Activated CD4-positive, alpha-beta T cell treated with anti-CD3 and anti-CD28 coated beads, Interleukin-2, amount 50 U/mL, for 4 hours (primary cell): ENCODE measurements around the gene IFI30.

Source experiments
- DNase-seq, 2 experiments: peaks; one replicate each; pipeline ENCODE4 v3.0.0-alpha.2; 2020

IFI30 gene

DNA sequence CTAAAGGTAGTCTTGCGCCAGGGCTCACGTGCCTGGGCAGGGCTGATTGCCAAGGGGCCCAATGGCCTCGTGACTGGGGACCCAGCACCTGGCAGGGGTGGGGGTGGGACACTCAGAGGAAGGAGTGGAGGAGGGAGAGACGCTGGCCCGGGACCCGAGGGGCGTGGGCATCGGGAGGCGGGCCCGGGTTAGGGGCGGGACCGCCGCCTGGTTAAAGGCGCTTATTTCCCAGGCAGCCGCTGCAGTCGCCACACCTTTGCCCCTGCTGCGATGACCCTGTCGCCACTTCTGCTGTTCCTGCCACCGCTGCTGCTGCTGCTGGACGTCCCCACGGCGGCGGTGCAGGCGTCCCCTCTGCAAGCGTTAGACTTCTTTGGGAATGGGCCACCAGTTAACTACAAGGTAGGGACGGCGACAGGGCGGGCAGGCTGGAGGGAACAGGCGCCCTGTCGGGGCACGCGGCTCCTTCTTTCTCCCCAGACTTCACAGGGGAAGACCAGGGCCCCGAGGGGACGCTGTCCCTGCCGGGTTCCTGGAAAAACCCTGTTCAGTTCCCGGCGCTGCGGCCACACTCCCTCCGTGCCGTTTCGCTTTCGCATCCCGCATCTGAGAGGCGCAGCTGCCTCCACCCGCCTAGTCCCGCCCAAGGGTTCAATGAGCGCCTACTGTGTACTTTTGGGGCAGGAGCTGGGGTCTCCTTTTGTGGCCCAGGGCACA lies at the start of gene IFI30:
TSS of gene IFI30 (plus strand) at position 242 of the 717 bp plus-strand sequence. CDS start at position 271, 29 bp downstream.
- peak; percentile 47 to 53 for DNase-seq

DNA sequence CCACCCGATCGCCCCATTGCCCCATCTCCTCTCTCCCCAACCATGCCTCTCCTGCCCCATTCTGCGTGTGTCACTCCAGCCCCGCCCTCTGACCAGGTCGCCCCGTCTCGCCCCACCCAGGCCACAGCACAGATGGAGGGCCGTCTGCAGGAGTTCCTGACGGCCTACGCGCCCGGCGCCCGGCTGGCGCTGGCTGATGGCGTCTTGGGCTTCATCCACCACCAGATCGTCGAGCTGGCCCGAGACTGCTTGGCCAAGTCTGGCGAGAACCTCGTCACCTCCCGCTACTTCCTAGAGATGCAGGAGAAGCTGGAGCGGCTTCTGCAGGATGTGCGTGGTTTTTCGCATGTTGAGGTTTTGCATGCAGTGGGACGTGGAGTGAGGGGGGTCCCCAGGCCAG lies 49.8 kb upstream of the IFI30 start:
- no peak for DNase-seq

DNA sequence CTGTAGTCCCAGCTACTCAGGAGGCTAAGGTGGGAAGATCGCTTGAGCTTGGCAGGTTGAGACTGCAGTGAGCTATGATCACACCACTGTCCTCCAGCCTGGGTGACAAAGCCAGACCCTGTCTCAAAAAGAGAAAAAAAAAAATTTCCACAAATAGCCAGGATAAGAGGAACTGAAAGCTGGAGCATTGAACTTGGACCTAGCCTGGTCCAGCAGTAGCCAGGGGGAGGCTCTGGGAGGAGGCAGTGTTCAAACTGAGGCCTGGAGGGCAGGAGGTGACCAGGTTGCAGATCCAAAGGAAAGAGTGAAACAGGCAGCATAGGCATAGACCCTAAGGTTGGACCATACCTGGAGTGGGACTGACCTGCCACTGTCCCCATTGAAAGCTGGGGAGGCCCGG lies 47.5 kb upstream of the IFI30 start:
- no peak for DNase-seq

DNA sequence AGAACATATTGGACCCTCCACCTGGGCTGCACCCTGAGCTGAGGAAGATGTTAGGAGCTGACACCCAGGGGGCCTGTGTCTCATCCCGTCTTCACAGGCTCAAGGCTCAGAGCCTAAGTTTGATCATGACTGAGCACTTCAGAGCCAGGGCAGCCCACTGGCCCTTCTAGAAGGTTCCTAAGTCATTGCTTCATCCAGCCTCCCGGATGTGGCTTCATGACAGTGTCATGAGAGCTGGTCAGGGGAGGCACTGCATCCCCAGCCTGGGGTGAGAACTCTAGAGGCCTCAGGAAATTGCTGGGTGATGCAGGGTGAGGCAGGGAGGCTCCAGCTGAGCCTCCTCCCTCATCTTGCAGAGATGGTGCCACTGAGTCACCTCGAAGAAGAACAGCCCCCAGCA lies 45.6 kb upstream of the IFI30 start:
- DNase-seq, result no peak

DNA sequence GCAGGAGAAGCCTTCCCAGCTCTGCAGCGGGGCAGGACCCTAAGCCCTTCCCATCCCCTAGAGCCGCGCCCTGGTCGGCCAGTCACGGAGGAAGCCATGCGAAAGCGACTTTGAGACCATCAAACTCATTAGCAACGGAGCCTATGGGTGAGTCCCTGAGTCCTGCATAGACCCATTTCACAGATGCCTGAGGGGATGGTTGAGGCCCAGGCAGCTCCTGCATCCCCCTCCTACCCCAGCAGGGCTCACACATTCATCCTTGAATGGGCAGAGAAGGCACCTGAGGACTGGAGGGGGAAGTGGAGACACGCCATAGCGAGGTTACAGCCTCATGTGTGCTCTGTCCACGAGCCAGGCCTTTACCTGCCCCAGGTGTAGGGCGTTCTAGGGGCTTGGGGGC lies 44.8 kb upstream of the IFI30 start:
- no peak for DNase-seq

DNA sequence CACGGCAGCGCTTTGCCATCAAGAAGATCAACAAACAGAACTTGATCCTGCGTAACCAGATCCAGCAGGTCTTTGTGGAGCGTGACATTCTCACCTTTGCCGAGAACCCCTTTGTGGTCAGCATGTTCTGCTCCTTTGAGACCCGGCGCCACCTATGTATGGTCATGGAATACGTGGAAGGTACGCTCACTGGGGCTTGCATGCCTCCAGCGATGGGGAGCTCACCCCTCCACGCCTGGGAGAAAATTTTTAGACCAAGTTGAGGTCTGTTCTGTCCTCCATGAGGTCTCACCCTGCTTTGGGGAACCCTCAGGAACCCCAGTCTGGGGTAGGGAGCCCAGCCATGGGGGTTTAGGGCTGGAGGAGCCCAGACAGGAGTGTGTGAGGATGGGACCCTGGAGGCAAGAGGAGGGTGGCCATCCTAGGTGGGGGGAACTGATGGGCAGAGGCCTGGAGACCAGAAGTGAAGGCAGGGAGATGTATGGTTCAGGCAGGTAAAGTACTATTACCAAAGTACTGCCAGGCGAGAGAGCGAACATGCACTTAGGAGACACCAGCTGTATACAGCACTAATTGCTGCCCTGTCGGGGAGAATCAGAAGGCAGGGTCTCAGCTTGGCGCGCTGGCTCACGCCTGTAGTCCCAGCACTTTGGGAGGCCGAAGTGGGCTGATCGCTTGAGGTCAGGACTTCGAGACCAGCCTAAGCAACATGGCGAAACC lies 42.9 kb upstream of the IFI30 start:
- no peak for DNase-seq

DNA sequence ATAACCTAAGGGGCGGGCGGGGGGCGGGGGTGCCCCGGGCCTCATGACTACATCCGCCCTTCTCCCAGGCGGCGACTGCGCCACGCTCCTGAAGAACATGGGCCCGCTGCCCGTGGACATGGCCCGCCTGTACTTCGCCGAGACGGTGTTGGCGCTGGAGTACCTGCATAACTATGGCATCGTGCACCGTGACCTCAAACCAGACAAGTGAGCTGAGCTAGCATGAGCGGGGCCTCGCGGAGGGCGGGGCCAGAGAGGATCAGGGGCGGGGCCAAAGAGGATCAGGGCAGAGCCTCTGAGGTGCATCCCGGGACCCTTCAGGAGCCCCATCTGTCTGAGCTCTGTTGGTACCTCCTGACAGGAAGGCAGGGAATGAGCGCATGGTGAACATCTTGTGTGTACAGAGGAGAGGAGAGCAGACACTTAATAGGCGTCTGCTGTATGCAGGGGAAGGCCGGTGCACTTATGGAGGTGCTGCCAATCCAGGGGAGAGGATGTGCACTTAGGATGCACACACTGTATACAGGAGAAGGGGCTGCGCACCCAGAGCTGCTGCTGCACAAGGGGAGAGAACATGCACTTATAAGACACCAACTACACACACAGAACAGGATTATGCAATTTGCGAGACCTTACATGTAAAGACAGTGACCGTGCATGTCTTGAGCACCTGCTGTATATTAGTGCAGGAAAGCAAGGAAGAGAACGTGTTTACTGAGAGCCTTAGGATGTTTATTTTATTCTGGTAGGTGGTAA lies 41.6 kb upstream of the IFI30 start:
- DNase-seq, result no peak

DNA sequence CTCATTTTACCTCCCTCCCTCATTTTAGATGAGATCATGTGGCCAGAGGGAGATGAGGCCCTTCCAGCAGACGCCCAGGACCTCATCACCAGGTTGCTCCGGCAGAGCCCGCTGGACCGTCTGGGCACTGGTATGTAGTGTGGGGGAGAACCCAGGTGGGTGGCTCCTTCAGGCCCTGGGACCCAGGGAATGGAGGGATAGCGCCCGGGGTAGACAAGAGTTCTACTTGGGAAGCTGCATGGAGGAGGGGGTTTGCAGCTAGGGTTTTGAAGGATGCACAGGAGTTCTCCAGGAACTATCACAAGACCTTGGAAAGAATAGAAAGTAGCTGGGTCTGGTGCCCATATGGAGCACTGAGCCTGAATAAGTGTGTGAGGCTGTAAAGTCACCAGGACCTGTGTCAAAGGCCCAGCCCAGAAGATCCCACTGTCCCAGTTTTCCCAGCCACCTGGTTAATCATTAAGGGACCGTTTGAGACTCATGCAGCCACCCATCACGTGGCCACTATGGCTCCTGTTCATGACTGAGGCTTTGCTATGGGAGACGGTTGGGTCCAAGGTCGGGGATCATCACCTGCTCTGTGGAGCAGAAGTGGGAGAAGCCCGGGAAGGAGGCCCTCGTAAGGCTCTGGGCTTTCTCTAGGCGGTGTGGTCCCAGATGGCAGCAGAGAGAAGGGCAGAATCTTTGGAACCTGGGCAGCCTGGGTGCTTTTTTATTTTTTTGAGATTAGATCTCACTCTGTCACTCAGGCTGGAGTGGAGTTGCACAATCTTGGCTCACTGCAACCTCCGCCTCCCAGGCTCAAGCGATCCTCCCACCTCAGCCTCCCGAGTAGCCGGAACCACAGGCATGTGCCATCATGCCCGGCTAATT lies 37.7 kb upstream of the IFI30 start:
- DNase-seq, result no peak

DNA sequence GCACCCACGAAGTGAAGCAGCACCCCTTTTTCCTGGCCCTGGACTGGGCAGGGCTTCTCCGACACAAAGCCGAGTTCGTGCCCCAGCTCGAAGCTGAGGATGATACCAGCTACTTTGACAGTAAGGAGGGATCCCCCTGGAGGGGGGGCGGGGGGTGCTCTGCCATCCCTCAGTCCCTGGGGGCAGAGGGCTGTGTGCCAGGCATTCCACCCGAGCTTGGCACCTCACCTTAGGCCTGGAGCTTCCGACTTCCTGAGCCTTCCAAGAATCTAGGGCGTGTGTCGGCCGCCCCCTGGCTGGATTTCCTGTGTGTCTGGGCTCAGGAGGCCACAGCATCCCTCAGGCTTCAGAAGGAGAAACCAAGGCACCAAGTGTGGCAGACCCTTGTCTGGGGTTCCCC lies 36.4 kb upstream of the IFI30 start:
- DNase-seq, result no peak

DNA sequence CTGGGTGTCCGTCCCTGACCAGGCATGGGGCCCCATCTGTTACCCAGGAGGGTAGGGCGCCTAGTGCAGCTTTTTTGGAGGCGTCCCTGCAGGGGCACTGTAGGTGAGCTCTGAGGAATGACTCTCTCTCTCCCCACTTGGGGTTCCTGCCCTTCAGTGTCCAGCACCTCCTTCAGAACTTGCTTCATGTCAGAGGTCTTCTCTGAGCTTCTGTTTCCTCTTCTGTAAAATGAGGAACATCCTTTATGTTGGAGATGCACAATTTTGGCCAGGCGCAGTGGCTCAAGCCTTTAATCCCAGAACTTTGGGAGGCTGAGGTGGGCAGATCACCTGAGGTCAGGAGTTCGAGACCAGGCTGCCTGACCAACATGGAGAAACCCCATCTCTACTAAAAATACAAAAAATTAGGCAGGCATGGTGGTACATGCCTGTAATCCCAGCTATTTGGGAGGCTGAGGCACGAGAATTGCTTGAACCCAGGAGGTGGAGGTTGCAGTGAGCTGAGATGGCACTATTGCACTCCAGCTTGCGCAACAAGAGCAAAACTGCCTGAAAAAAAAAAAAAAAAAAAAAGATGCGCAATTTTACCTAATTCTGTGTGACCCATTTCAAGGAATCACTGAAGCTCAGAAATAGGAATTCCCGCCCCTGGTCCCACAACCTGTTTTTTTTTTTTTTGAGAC lies 35.8 kb upstream of the IFI30 start:
- DNase-seq, result no peak

DNA sequence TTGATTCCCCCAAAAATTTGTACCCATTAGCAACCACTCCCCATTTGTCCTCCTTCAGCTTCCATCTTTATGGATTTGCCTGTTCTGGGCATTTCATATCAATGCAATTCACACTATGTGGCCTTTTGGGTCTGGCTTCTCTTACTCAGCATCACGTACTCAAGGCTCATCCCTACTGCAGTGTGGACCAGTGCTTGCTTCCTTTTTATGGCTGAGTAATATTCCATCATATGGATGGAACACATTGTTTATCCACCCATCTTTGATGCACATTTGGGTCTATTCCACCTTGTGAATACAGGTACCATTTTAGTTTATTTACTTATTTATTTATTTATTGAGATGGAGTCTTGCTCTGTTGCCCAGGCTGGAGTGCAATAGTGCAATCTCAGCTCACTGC lies 33.1 kb upstream of the IFI30 start:
- no peak for DNase-seq

DNA sequence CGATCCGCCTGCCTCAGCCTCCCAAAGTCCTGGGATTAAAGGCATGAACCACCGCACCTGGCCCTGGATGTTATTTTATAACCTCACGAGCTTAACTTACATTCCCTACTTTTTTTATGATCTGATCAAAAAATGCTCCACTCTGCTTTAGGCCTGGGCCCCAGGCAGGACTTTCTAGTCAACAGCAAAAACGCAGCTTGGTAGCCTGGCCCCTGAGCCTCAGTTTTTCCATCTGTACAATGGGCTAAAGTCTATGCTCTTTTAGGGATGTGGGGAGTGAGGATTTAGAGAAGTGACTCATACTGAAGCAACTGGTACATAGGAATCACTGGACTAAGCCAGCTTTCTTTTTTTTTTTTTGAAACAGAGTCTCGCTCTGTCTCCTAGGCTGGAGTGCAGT lies 32.6 kb upstream of the IFI30 start:
- no peak for DNase-seq

DNA sequence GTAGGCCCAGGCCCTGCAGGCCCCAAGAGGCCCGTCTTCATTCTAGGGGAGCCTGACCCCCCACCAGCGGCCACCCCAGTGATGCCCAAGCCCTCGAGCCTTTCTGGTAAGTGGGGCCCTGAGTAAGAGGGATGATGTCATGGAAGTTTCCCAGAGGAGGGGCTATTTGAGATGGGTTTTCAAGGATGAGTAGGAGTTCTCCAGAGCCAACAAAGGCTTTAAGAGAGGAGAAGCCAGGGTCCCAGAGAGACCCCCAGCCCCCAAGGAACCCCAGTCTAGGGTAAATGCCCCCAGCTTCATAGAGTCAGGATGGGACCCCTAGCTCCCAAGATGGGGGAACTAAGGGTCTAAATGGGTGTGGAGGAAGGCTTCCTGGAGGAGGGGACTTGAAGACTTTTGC lies 29.7 kb upstream of the IFI30 start:
- DNase-seq, result no peak

DNA sequence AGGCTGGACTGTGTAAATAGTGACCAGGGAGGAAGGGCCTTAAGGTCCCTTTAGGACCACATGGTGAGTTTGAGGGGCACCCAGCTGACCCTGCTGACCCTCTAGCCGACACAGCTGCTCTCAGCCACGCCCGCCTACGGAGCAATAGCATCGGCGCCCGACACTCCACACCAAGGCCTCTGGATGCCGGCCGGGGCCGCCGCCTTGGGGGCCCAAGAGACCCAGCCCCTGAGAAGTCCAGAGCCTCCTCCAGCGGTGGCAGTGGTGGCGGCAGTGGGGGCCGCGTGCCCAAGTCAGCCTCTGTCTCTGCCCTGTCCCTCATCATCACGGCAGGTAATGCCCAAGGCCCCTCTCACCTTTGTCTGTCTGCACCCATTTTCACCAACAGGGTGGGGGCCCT lies 29.3 kb upstream of the IFI30 start:
- DNase-seq, result no peak

DNA sequence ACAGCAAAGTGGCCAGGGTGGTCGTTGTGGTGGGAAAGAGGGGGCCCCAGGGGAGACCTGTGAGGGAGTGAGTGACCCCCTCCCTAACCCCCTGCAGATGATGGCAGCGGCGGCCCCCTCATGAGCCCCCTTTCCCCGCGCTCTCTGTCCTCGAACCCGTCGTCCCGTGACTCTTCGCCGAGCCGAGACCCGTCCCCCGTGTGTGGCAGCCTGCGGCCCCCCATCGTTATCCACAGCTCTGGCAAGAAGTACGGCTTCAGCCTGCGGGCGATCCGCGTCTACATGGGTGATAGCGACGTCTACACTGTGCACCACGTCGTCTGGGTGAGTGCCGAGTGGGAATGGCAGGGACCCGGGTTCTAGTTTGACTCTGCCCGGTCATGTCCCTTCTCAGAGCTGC lies 28.7 kb upstream of the IFI30 start:
- no peak for DNase-seq

DNA sequence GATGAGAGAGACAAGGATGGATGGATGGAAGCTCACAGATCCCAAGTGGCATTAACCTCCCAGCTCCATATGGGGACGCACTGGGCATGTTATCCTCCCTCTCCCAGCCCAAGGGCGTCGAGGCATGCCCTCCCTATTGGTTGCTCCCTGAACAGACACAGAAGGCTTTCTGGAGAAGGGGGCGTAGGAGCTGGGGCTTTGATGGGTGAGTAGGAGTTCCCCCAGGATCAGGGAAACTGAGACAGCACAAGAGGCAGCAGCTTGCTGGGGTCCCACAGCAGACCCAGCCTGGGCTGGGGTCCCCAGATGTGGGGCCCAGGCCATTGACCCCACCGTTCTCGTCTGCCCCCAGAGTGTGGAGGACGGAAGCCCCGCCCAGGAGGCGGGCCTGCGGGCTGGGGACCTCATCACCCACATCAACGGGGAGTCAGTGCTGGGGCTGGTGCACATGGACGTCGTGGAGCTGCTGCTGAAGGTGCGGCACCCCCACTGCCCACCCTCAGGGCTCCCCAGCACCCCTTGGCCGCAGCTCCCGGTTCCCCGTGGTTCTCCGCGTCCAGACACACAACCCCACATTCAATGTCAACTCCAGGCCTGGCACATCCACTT lies 28.1 kb upstream of the IFI30 start:
- DNase-seq, result no peak

DNA sequence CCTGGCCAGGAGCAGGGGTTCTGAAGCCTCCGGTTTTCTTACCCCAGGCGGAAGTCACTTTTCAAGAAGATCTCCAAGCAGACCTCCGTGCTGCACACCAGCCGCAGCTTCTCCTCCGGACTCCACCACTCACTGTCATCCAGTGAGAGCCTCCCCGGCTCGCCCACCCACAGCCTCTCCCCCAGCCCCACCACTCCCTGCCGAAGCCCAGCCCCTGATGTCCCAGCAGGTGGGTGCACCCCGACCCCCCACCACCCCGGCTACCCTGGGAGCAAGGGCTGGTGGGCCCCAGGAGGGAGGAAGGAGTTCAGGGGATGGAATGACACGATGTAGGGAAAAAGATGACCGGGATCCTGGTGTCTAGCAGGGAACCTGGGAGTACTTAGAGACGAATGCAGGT lies 26.2 kb upstream of the IFI30 start:
- DNase-seq, result no peak

DNA sequence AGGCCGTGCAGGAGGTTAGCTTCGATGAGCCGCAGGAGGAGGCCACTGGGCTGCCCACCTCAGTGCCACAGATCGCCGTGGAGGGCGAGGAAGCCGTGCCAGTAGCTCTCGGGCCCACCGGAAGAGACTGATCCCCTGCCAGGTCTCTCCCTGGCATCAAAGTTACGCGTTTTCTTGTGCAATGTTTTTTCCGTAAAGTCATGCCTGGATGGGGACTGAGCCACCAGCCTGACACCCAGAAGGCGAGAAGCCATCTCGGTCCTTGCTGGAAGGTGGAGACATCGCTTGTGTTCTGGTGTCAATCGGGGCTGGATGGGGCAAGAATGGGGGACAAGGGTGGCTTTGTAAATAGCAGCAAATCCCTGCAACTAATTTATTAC lies 24.0 kb upstream of the IFI30 start:
- DNase-seq, result no peak

DNA sequence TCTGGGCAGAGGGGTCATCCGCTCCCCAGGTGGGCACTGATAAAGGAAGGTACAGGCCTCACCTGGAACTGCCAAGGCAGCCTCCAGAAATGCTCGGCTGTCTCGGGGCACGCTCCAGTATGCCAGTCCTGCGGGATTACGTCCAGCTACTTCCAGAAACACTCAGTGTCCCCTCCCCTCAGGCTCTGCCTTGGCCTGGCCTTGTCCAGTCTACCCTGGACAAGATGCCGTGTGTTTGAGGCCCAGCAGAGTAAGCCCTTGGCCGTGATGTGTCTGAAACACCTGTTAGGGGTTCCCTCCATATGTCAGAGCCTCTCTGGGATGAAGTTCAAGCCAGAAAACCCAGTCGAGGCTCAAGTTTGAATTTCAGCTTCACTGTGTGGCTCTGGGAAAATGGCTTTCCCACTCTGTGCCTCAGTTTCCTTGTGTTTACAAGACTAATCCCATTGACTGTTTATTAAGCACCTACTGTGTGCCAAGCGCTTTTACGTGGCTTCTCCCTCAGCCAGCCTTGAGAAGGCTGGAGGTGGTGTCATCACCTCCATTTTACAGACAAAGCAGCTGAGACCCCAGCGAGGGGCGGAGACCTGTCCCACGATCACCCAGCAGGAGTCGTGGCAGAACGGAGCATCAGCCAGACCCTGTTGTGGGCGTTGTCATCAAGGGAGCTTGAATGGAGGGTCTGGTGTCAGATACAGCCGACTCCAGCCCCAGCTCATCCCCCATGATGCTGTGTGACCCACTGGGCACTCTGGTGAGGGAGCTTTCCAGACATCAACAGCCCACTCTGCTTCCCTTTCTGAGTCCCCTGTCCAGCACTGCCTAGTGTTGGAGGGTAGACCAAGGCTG lies 22.6 kb upstream of the IFI30 start:
- no peak for DNase-seq

DNA sequence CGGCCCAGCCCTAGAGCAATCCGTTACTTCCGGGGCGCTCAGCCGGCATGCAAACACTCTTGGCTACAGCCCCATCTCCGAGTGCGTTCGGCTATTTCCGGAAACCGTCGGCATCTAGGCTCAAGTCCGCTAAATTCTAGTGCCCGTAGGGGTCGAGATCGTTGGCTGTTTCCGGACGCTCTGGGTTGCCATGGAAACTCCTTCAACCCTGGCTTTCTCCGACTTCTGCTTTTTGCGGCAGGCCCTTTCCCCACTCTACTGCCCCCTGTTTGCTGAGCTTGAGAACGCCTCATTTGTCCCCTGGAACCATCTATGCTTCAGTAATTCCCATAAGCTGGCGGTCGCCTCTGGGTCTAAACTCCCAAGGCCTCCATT lies 21.2 kb upstream of the IFI30 start:
- DNase-seq, result peak; percentile 93 to 94
